Measurements from ENCODE around the gene BLNK.

BLNK gene

DNA sequence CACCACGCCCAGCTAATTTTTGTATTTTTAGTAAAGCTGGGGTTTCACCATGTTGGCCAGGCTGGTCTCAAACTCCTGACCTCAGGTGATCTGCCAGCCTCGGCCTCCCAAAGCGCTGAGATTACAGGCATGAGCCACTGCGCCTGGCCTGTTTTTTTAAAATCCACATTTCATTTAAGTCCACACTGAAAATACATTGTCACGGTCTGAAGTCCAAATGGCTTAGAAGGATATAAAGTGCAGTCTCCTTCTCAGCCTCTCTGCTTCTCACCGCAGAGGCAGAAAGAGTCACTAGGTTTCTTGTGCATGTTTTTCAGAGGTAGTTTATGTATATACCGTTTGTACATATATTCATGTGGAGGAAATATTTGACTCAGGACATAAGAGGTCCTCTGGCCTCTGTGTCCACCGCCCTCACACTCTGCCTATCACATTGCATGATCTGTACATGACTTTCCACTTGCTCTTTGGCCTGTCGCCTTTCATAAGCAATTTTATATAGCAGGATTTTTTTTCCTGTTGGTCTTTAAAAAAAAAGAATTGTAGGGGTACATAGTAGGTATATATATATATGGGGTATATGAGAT, 42.9 kb downstream of the BLNK start:
- TF ChIP-seq EGR1 (IDR thresholded peaks at IDR 0.05) (no peak), ZBTB7A (IDR thresholded peaks at IDR 0.05; ENCODE audit: low read depth) (no peak), CEBPB (IDR thresholded peaks at IDR 0.05) (no peak), CREB1 (IDR thresholded peaks at IDR 0.05; ENCODE audit: low read depth) (no peak), TAF1 (IDR thresholded peaks at IDR 0.05; ENCODE audit: low read depth) (no peak), NFIC (IDR thresholded peaks at IDR 0.05) (no peak), TCF12 (IDR thresholded peaks at IDR 0.05; ENCODE audit: low read depth) (no peak), TEAD4 (IDR thresholded peaks at IDR 0.05) (no peak), RAD21 (IDR thresholded peaks at IDR 0.05; ENCODE audit: low read depth) (no peak), FOXM1 (IDR thresholded peaks at IDR 0.05; ENCODE audit: borderline replicate concordance, low read depth) (no peak), YY1 (IDR thresholded peaks at IDR 0.05; ENCODE audit: low read depth) (no peak)
- TF ChIP-seq, protein P1, sequence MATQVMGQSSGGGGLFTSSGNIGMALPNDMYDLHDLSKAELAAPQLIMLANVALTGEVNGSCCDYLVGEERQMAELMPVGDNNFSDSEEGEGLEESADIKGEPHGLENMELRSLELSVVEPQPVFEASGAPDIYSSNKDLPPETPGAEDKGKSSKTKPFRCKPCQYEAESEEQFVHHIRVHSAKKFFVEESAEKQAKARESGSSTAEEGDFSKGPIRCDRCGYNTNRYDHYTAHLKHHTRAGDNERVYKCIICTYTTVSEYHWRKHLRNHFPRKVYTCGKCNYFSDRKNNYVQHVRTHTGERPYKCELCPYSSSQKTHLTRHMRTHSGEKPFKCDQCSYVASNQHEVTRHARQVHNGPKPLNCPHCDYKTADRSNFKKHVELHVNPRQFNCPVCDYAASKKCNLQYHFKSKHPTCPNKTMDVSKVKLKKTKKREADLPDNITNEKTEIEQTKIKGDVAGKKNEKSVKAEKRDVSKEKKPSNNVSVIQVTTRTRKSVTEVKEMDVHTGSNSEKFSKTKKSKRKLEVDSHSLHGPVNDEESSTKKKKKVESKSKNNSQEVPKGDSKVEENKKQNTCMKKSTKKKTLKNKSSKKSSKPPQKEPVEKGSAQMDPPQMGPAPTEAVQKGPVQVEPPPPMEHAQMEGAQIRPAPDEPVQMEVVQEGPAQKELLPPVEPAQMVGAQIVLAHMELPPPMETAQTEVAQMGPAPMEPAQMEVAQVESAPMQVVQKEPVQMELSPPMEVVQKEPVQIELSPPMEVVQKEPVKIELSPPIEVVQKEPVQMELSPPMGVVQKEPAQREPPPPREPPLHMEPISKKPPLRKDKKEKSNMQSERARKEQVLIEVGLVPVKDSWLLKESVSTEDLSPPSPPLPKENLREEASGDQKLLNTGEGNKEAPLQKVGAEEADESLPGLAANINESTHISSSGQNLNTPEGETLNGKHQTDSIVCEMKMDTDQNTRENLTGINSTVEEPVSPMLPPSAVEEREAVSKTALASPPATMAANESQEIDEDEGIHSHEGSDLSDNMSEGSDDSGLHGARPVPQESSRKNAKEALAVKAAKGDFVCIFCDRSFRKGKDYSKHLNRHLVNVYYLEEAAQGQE (IDR thresholded peaks at IDR 0.05; ENCODE audit: low read depth) = no peak
- TF ChIP-seq, protein P2, sequence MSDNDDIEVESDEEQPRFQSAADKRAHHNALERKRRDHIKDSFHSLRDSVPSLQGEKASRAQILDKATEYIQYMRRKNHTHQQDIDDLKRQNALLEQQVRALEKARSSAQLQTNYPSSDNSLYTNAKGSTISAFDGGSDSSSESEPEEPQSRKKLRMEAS (IDR thresholded peaks at IDR 0.05) = no peak
- TF ChIP-seq, protein P3, sequence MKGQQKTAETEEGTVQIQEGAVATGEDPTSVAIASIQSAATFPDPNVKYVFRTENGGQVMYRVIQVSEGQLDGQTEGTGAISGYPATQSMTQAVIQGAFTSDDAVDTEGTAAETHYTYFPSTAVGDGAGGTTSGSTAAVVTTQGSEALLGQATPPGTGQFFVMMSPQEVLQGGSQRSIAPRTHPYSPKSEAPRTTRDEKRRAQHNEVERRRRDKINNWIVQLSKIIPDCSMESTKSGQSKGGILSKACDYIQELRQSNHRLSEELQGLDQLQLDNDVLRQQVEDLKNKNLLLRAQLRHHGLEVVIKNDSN (IDR thresholded peaks at IDR 0.05) = no peak

DNA sequence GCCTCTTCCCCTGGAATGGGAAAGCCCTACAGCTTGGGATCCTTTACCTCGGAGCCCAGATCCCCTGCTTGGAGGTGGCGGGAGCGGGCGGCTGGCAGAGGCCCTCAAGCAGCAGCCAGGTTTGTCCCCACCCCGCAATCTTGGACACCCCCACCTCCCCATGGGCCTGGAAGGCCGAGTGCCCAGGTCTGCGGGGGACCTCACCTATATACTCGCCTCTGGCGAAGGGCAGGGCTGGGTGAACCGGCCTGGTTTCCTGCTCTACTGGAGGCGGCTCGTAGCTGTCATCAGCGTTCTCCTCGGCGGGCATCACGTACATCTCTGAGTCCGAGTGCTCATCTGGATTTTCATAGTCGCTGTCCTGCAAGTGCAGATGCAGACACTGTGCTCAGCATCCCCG, 44.2 kb downstream of the BLNK start:
- TF ChIP-seq CEBPB (IDR thresholded peaks at IDR 0.05) = no peak
- TF ChIP-seq YY1 (IDR thresholded peaks at IDR 0.05; ENCODE audit: low read depth) = no peak
- TF ChIP-seq TEAD4 (IDR thresholded peaks at IDR 0.05) = no peak
- TF ChIP-seq, protein P2 (IDR thresholded peaks at IDR 0.05) = no peak
- no peak for TF ChIP-seq NFIC (IDR thresholded peaks at IDR 0.05)
- no peak for TF ChIP-seq EGR1 (IDR thresholded peaks at IDR 0.05)
- TF ChIP-seq RAD21 (IDR thresholded peaks at IDR 0.05; ENCODE audit: low read depth) = no peak
- TF ChIP-seq, protein P1 (IDR thresholded peaks at IDR 0.05; ENCODE audit: low read depth) = no peak
- TF ChIP-seq ZBTB7A (IDR thresholded peaks at IDR 0.05; ENCODE audit: low read depth) = no peak
- TF ChIP-seq TAF1 (IDR thresholded peaks at IDR 0.05; ENCODE audit: low read depth) = no peak
- TF ChIP-seq, protein P3 (IDR thresholded peaks at IDR 0.05) = no peak
- TF ChIP-seq FOXM1 (IDR thresholded peaks at IDR 0.05; ENCODE audit: borderline replicate concordance, low read depth) = no peak
- no peak for TF ChIP-seq EP300 (IDR thresholded peaks at IDR 0.05; ENCODE audit: borderline replicate concordance)
- TF ChIP-seq CREB1 (IDR thresholded peaks at IDR 0.05; ENCODE audit: low read depth) = no peak
- no peak for TF ChIP-seq TCF12 (IDR thresholded peaks at IDR 0.05; ENCODE audit: low read depth)

DNA sequence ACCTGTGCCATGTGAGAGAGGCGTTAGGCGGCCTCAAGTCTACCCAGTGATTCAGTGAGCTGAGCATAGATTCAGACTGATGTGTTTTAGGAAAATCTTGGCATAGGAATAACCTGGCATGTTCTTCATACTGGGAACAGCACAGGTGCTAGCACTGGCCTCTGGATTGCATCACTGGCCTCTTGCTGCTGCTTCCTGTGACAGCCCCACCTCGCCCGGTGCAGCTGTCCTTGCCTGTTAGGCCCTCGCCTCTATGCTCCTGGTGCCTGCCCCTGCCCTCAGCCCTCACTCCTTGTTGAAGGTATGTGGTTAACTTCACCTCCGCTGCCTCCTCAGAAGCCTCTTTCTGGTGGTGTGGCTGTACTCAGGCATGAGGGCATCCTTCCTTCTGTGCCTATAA, 46.2 kb downstream of the BLNK start:
- TF ChIP-seq TEAD4 (IDR thresholded peaks at IDR 0.05) = no peak
- no peak for TF ChIP-seq CREB1 (IDR thresholded peaks at IDR 0.05; ENCODE audit: low read depth)
- no peak for TF ChIP-seq RAD21 (IDR thresholded peaks at IDR 0.05; ENCODE audit: low read depth)
- TF ChIP-seq, protein P2 (IDR thresholded peaks at IDR 0.05) = no peak
- no peak for TF ChIP-seq YY1 (IDR thresholded peaks at IDR 0.05; ENCODE audit: low read depth)
- no peak for TF ChIP-seq NFIC (IDR thresholded peaks at IDR 0.05)
- no peak for TF ChIP-seq CEBPB (IDR thresholded peaks at IDR 0.05)
- no peak for TF ChIP-seq TCF12 (IDR thresholded peaks at IDR 0.05; ENCODE audit: low read depth)
- no peak for TF ChIP-seq ZBTB7A (IDR thresholded peaks at IDR 0.05; ENCODE audit: low read depth)

DNA sequence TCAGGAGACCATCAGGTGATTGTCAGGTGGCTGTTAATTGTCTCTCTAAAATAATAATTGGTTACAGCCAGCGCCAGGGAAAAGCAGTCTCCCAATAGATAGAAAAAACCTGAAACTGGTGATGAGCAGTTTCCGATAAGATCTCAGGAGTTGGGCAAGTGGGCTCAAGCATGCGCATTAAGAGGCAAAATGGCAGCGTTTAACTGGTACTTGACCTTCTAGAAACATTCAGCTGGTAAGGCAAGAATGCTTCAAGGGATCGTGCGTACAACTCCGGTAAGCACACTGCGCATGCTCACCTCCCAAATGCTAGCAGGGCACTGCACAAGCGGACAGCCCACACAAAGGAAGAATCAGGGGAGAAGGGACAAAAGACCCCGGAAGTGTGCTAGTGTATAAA, 48.5 kb downstream of the BLNK start:
- TF ChIP-seq, protein P1 (IDR thresholded peaks at IDR 0.05; ENCODE audit: low read depth) = no peak
- TF ChIP-seq EP300 (IDR thresholded peaks at IDR 0.05; ENCODE audit: borderline replicate concordance) (no peak), RAD21 (IDR thresholded peaks at IDR 0.05; ENCODE audit: low read depth) (no peak), FOXM1 (IDR thresholded peaks at IDR 0.05; ENCODE audit: borderline replicate concordance, low read depth) (no peak), NFIC (IDR thresholded peaks at IDR 0.05) (no peak)
- TF ChIP-seq, protein P3 (IDR thresholded peaks at IDR 0.05) = no peak
